IPS DF 6.9 (cell line): ENCODE results near the gene GNA14.
"Not testable (repeated sequence)": the region's sequence is repeated elsewhere in the genome, so short reads cannot be mapped to it uniquely, and the experiment has no call there.

ENCODE experiments used
- DNase-seq: peaks from one replicate; pipeline ENCODE4 v3.0.0-alpha.2; 2013; ENCODE audit warnings: low read depth, low spot score
- H3K27ac ChIP-seq: one replicate; pipeline ENCODE4 v1.5.1; 2013; ENCODE audit warnings: low read length, control low read depth
- H3K27me3 ChIP-seq: 2 replicates; pipeline ENCODE4 v1.6.1; 2013; ENCODE audit warnings: mild to moderate bottlenecking, low read length; ENCODE audit not compliant: control insufficient read depth, insufficient read depth
- H3K36me3 ChIP-seq: 2 replicates; pipeline ENCODE4 v1.6.1; 2013; ENCODE audit warnings: low read length; ENCODE audit not compliant: control insufficient read depth, insufficient read depth
- H3K4me1 ChIP-seq: 2 replicates; pipeline ENCODE4 v1.6.1; 2013; ENCODE audit warnings: low read length; ENCODE audit not compliant: control insufficient read depth, insufficient read depth
- H3K4me3 ChIP-seq: 2 replicates; pipeline ENCODE4 v1.5.1; 2013; ENCODE audit warnings: mild to moderate bottlenecking, low read length
- H3K9me3 ChIP-seq: 2 replicates; pipeline ENCODE4 v1.6.1; 2013; ENCODE audit warnings: low read length, inconsistent platforms; ENCODE audit not compliant: control insufficient read depth, insufficient read depth
- WGBS: extraction: QIAGEN DNeasy Blood & Tissue Kit; methylation state at CpG from one replicate; pipeline ENCODE4 v1.1.7; 2013; ENCODE audit warnings: mixed read lengths, missing lambda C conversion rate; ENCODE audit not compliant: insufficient read length, insufficient coverage; 5-methylcytosine and 5-hydroxymethylcytosine counted together

Gene GNA14

GRCh38 chr9:77490279-77490678, 157.8 kb downstream of the GNA14 start:
- DNase-seq, H3K4me3 ChIP-seq, H3K9me3 ChIP-seq, H3K27me3 ChIP-seq, H3K27ac ChIP-seq, H3K36me3 ChIP-seq, H3K4me1 ChIP-seq: not testable (repeated sequence)
- no CpG with 5 or more reads among the region's 18 CpGs for WGBS

- not testable (repeated sequence) for H3K27me3 ChIP-seq, H3K4me1 ChIP-seq, H3K9me3 ChIP-seq, H3K27ac ChIP-seq, H3K36me3 ChIP-seq, DNase-seq, H3K4me3 ChIP-seq
- WGBS, result no CpG with 5 or more reads among the region's 23 CpGs
These were observed 158.5 kb downstream of the GNA14 start for GRCh38 chr9:77489405-77490163.

- Histone ChIP-seq H3K36me3 (no peaks in the 10 kb centered on the region; the same call in 1 of the 2 replicates), H3K4me3 (no peak overlapping the region), H3K4me1 (no peaks in the 10 kb centered on the region), H3K27me3 (no peaks in the 10 kb centered on the region), H3K9me3 (no peaks in the 10 kb centered on the region), H3K27ac (no peak overlapping the region)
- WGBS, result no CpG with 5 or more reads among the region's 1 CpG
- no peak for DNase-seq
These were observed 159.5 kb downstream of the GNA14 start for GRCh38 chr9:77488439-77489126.

- H3K27ac ChIP-seq, result no peak overlapping the region
- no peaks in the 10 kb centered on the region for H3K4me1 ChIP-seq
- H3K9me3 ChIP-seq, result no peaks in the 10 kb centered on the region
- no CpG with 5 or more reads among the region's 1 CpG for WGBS
- H3K27me3 ChIP-seq, result no peaks in the 10 kb centered on the region
- no peaks in the 10 kb centered on the region; the same call in 1 of the 2 replicates for H3K36me3 ChIP-seq
- H3K4me3 ChIP-seq, result no peak overlapping the region
- no peak for DNase-seq
These were observed 161.2 kb downstream of the GNA14 start for GRCh38 chr9:77486968-77487367.

GRCh38 chr9:77486463-77486862, 161.7 kb downstream of the GNA14 start:
- no peaks in the 10 kb centered on the region for H3K27me3 ChIP-seq
- no peaks in the 10 kb centered on the region for H3K4me1 ChIP-seq
- H3K9me3 ChIP-seq, result no peaks in the 10 kb centered on the region
- no peak for DNase-seq
- H3K27ac ChIP-seq, result no peak overlapping the region
- no peaks in the 10 kb centered on the region; the same call in 1 of the 2 replicates for H3K36me3 ChIP-seq
- no peak overlapping the region for H3K4me3 ChIP-seq

- Histone ChIP-seq H3K27ac (no peak overlapping the region), H3K9me3 (no peaks in the 10 kb centered on the region), H3K36me3 (no peaks in the 10 kb centered on the region), H3K27me3 (no peaks in the 10 kb centered on the region), H3K4me3 (no peak overlapping the region), H3K4me1 (no peaks in the 10 kb centered on the region)
- no peak for DNase-seq
- no CpG with 5 or more reads among the region's 9 CpGs for WGBS
These were observed 172.3 kb downstream of the GNA14 start for GRCh38 chr9:77475641-77476473.

- no peaks in the 10 kb centered on the region for H3K9me3 ChIP-seq
- no CpG with 5 or more reads among the region's 3 CpGs for WGBS
- no peaks in the 10 kb centered on the region for H3K27me3 ChIP-seq
- H3K27ac ChIP-seq, result no peak overlapping the region
- DNase-seq, result no peak
- no peaks in the 10 kb centered on the region for H3K36me3 ChIP-seq
- H3K4me3 ChIP-seq, result no peak overlapping the region
- no peaks in the 10 kb centered on the region for H3K4me1 ChIP-seq
These were observed 173.2 kb downstream of the GNA14 start for GRCh38 chr9:77474936-77475335.

GRCh38 chr9:77472646-77473045, 175.5 kb downstream of the GNA14 start:
- no peak overlapping the region for H3K27ac ChIP-seq
- H3K9me3 ChIP-seq, result no peaks in the 10 kb centered on the region
- H3K4me3 ChIP-seq, result no peak overlapping the region
- H3K4me1 ChIP-seq, result no peaks in the 10 kb centered on the region
- WGBS, result no CpG with 5 or more reads among the region's 3 CpGs
- H3K36me3 ChIP-seq, result no peaks in the 10 kb centered on the region
- DNase-seq, result no peak
- no peaks in the 10 kb centered on the region for H3K27me3 ChIP-seq

GRCh38 chr9:77471572-77471971, 176.6 kb downstream of the GNA14 start:
- Histone ChIP-seq H3K4me1 (no peaks in the 10 kb centered on the region), H3K9me3 (no peaks in the 10 kb centered on the region), H3K27ac (no peak overlapping the region), H3K27me3 (no peaks in the 10 kb centered on the region), H3K4me3 (no peak overlapping the region), H3K36me3 (no peaks in the 10 kb centered on the region)
- no CpG with 5 or more reads among the region's 3 CpGs for WGBS
- no peak for DNase-seq

GRCh38 chr9:77469515-77470231, 178.4 kb downstream of the GNA14 start:
- Histone ChIP-seq H3K36me3 (no peaks in the 10 kb centered on the region), H3K27ac (no peak overlapping the region), H3K27me3 (no peaks in the 10 kb centered on the region), H3K4me3 (no peak overlapping the region), H3K9me3 (no peaks in the 10 kb centered on the region), H3K4me1 (0 out of 2 replicates have a peak, but pooled peaks cover 1% of the 10 kb centered on the region)
- no peak for DNase-seq
- no CpG with 5 or more reads among the region's 5 CpGs for WGBS
